ENCODE data around the gene EFCAB7. TPM values are rescaled to one million over a fixed set of nuclear protein-coding genes. Genes with fewer than 3 reads are reported as not detected.

The EFCAB7 gene
- total RNA-seq, 1 experiment from 2014 or later: 3.0 TPM

DNA sequence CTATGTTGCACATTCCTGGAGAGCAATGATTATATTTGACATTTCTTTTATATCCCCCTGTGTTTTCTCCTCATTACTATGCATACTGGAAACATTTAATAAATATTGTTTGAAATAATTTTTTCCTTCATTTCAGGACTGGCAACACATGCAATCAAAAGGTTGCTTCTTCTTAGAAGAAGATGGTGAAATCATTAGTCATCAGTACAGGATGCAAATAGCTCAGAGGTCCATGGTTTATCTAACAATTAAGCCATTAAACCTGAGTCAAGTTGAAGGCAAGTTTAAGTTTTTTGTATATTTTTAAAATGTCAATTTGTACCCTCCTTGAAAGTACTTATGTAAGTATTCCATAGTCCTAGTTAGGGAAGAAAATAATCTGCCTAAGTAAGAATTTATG, 22.5 kb downstream of the EFCAB7 start:
- Mint-ChIP-seq H3K27ac (no peak overlapping the region), H3K36me3 (ENCODE audit: insufficient read depth in 1 of 3, low read depth in 3 of 3) (no peaks in the 10 kb centered on the region; a peak in 1 of 7 replicates), H3K4me1 (no peaks in the 10 kb centered on the region), H3K4me3 (no peak overlapping the region), H3K9me3 (no peaks in the 10 kb centered on the region), H3K27me3 (ENCODE audit: low read depth) (no peaks in the 10 kb centered on the region)
- Histone ChIP-seq H3K27me3 (ENCODE audit: insufficient read depth, low read length) (no peaks in the 10 kb centered on the region), H3K9ac (ENCODE audit: extremely low read depth, insufficient read length, low read length) (no peak overlapping the region), H4K91ac (ENCODE audit: insufficient read length, low read depth, low read length) (no peak overlapping the region), H2BK15ac (ENCODE audit: low read depth, low read length) (no peak overlapping the region), H3K27ac (ENCODE audit: insufficient read length, low read depth, low read length) (no peak overlapping the region), H3K23ac (ENCODE audit: insufficient read length, low read depth, low read length) (no peak overlapping the region), H3K14ac (ENCODE audit: insufficient read depth, low read length) (no peak overlapping the region), H2AK5ac (ENCODE audit: insufficient read length, low read length) (no peak overlapping the region), H3K18ac (ENCODE audit: insufficient read length, low read depth, low read length) (no peak overlapping the region), H3K23me2 (ENCODE audit: insufficient read length, low read depth, low read length, poor library complexity, severe bottlenecking) (no peaks in the 10 kb centered on the region), H2BK120ac (ENCODE audit: low read depth, low read length, poor library complexity, severe bottlenecking) (no peak overlapping the region), H3K4me1 (ENCODE audit: insufficient read depth, low read length) (no peaks in the 10 kb centered on the region), H4K20me1 (ENCODE audit: control insufficient read depth, insufficient read depth, insufficient read length) (no peaks in the 10 kb centered on the region), H4K8ac (replicated peaks; ENCODE audit: insufficient read length, low read depth, low read length) (no peak overlapping the region), H3K56ac (ENCODE audit: insufficient read length, low read depth, low read length) (no peak overlapping the region), H2AFZ (ENCODE audit: low read length) (no peak overlapping the region), H3K9me3 (ENCODE audit: control insufficient read depth, low read depth, low read length) (no peaks in the 10 kb centered on the region), H3K79me1 (ENCODE audit: insufficient read depth, low read depth, low read length, poor library complexity, severe bottlenecking) (no peaks in the 10 kb centered on the region), H2BK12ac (ENCODE audit: insufficient read length, low read depth, low read length) (no peak overlapping the region), H3K4me2 (ENCODE audit: insufficient read depth, insufficient read length, low read length) (no peak overlapping the region), H3T11ph (ENCODE audit: low read length) (no peak overlapping the region), H3K79me2 (ENCODE audit: insufficient read depth, low read length) (no peaks in the 10 kb centered on the region), H2BK5ac (ENCODE audit: insufficient read length, low read length) (no peak overlapping the region), H3K4ac (ENCODE audit: low read depth, low read length) (no peak overlapping the region), H2BK20ac (ENCODE audit: low read depth, low read length, poor library complexity, severe bottlenecking) (no peak overlapping the region), H4K5ac (ENCODE audit: insufficient read length, low read depth, low read length) (no peak overlapping the region)
- TF ChIP-seq, protein P1, sequence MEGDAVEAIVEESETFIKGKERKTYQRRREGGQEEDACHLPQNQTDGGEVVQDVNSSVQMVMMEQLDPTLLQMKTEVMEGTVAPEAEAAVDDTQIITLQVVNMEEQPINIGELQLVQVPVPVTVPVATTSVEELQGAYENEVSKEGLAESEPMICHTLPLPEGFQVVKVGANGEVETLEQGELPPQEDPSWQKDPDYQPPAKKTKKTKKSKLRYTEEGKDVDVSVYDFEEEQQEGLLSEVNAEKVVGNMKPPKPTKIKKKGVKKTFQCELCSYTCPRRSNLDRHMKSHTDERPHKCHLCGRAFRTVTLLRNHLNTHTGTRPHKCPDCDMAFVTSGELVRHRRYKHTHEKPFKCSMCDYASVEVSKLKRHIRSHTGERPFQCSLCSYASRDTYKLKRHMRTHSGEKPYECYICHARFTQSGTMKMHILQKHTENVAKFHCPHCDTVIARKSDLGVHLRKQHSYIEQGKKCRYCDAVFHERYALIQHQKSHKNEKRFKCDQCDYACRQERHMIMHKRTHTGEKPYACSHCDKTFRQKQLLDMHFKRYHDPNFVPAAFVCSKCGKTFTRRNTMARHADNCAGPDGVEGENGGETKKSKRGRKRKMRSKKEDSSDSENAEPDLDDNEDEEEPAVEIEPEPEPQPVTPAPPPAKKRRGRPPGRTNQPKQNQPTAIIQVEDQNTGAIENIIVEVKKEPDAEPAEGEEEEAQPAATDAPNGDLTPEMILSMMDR (conservative IDR thresholded peaks at IDR 0.05): no peak
- DNase-seq: no peak
